ENCODE results near the gene SLC9A8.

The SLC9A8 gene

DNA sequence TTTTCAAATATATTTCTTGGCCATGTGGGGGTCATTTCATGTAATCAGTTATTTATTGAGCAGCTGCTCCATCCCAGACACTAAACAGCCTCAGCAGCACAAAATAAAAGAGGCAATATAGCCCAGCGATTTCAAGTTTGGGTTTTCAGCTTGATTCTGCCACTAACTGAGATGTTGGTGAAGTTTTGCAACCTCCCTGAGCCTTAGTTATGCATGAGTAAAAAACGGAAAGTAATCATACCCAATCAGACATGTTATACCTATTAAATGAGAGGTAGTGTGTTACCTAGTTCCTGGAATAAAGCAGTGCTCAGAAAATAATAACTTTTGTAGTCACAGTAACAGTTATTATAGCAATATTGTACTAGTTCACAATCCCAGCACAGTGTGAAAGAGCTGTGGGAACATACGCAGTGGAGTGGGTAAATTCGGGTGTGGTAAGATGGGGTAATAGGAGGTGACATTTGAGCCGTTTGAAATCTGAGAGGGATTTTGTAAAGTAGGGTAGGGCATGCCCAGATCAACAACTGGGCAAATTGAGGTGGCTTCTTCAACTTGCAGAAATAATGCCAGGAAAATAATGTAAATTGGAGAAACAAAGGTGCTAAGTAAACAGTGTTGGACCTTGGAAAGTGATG, 1.5 kb downstream of the SLC9A8 start:
- DNase-seq, result no peak

DNA sequence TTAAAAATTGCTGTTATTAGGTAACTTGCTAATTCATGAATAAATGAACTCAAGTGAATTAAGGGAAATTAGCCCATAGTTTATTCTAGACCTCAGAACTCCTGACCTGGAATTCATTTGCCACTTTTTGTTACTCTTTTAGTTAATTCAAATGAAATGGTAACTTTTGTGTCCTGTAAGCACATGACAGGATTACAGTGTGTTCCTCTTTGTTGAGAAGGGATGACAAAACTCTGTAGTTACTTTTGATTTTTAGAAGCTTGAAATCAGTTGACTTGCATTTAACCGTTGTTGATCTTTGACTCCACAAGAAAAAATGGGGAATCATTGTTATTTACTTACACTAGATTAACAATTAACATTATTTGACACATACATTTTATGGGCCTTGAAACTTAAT, 6.2 kb downstream of the SLC9A8 start:
- DNase-seq, result no peak

DNA sequence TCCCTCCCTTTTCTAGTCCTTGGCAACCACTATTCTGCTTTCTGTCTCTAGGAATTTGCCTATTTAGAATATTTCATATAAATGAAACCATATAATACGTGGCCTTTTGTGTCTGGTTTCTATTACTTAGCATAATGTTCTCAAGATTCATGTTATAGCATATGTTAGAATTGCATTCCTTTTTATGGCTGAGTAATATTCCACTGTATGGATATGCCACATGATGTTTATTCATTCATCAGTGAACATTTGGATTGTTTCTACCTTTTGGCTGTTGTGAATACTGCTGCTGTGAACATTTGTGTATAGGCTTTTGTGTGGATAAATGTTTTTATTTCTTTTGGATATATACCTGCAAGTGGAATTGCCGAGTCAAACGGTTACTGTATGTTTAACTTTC, 7.1 kb downstream of the SLC9A8 start:
- no peak for DNase-seq

DNA sequence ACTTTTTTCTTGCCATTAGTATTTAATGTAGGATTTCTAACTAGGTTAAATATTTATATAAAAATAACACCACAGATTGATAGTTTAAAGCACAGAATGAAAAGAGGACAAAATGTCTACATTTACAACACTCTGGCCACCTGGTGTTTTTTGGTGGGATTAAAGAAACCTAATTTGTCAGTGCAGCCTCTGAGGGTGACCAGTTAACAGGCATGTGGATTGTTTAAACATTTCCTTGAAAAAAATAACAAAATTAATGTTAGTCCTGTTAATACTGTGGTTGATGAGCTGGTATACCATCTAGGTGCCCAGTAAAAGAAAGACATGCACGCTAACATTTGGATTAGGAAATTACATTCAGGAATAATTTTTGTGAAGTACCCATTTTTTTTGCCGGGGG, 8.8 kb downstream of the SLC9A8 start:
- no peak for DNase-seq

DNA sequence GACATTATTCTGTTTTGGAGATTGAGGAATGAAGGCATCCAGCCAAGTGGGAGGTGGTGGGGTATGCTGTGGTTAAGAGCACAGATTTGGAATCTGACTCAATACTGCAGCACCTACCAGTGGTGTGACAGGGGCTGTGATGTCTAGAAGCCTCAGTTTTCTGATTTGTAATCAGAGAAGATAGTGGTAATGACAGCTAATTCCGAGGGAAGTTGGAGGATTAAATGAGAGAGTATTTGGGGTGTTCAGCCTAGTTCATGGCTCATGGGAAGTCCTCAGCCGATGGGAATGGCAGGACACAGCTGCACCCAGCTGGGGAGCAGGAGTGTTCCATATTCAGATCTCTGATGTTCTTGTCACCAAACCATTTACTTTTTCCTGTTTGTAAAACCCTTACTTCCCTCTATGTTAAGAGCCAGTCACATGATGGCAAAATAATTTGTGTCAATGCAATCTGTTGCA, 9.3 kb downstream of the SLC9A8 start:
- DNase-seq, result no peak

DNA sequence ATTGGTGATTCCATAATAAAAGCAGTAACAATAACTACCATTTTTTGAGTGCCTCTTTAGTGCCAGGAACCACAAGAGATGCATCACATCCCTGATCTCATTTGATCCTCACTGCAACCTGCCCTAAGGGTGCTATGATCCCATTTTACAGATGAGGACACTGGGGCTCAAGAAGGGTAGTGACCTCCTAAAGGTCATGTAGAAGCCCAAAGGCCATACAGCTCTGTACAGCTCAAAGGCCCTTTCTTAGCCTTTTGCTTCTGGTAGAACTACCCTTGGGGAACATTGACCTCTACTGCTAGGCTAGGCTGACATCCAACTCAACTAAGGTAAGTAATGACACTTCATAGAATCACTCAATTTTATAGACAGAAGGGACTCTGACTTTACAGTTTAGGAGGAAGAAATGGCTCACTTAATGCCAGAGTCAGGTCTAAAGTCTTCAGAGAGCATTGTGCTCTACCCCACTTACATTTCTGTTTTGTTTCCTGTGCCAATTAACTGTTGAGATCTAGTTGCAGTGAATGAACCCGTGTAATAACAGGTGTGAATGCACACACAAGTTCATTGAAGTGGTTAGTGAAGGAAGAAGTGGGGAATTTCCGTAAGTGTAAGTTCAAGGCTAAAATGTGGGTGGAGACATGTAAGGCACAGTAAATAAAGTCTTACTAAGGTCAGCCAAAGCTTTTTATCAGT, 10.7 kb downstream of the SLC9A8 start:
- DNase-seq, result no peak

DNA sequence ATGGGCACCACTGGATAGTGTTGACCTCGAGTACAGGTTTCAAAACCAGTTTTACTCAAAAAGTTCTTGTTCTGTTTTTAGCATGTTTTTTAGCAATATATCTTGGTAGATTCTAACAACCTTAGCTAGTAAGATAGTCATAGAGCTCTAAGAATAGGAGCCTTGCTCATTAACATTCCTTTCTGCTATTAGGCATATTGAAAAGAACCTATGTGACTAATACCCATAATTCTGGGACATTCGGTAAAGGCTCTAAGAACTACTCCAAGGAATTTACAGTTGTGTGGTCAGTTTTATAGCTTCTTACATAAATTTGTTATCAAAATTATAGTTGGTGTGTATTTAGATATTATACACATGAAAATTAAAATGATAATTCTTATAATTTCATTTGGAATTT, 11.6 kb downstream of the SLC9A8 start:
- no peak for DNase-seq

DNA sequence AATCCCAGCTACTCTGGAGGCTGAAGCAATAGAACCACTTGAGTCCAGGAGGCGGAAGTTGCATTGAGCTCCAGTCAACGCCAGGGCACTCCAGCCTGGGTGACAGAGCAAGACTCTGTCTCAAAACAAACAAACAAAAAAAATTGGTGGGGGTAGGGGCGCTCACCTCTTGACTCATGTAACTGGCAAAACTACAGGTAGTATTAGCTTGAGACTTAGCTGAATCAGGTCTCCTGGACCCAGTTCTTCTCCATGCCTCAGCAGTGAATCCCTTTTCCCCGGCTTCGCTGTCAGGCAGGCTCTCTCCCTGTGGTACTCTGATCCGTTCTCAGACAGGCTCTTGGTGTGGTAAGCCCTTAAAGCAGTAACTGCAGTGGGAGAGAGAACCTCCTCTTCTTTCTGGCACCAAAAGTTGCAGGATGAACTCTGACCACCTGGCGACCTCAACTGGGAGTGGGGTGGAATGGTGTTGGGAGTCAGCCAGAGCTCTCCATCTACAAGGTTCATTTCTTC, 12.9 kb downstream of the SLC9A8 start:
- no peak for DNase-seq

DNA sequence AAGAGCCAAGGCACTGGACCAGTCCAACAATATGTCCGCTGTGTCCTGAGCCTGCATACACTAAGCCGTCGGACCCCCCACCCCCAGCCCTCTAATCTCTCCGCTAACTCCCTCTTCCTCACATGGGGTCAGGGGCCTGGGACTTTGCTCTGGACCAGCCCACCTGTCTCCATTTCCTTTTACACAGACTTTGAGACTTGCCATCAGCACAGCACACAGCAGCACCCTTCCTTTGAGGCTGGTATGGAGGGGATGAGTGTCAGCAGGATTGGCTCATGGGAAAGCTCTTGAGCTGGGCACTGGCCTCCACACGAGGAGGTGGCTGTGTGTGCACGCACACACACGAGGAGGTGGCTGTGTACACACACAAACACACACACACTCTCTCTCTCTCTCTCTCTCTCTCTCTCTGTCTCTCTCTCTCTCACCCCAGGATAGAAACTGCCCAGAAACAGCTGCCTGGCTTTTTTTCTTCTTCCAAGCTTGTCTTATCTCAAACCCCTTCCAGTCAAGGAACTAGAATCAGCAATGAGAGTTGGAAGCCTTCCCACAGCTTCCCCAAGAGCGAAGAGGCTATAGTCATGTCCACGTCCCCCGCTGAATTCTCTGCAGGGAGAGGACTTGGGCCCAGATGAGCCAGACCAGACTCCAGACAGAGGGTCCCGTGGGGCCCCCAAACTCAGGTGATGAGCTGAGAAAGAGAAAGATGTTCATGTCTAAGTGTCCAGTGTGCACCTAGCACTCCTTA, 18.6 kb downstream of the SLC9A8 start:
- DNase-seq, result no peak

DNA sequence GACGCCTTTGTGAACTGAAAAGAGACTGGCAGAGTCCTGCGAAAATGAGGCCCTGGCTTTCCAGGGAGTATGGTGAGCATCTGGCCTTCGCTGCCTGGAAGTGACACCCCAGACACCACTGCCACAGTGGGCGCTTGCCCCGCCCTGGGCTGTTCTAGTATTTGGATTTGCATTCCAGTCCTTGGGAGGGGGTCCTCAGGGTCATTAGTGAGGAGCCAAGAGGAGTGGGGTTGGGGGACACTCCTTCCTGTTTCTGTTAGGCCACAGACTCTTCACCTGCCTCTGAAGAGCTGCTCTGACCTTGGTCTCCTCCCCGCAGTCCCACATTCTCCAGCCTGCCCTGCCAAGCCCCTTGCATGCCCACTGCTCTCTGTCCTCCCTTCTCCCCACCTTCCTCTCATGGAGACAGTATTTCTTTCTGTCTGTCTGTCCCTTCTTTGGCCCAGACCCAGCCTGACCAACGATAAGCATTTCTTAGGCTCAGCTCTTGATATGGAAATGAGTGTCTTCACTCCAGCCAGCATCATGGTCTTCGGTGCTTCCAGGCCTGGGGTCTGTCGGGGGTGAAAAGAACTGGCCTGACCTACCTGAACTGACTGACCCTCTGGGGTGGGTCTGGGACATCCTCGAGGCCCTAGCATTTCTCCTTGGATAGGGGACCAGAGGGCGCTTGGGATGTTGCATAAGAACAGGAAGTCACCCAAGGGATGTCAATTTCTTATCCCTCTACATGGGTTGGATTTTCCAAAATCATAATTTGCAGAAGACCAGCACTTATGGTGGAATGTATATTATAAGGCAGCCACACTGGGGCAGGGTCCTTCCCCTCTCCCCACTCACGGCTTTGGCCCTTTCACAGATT, 19.4 kb downstream of the SLC9A8 start:
- DNase-seq, result no peak

DNA sequence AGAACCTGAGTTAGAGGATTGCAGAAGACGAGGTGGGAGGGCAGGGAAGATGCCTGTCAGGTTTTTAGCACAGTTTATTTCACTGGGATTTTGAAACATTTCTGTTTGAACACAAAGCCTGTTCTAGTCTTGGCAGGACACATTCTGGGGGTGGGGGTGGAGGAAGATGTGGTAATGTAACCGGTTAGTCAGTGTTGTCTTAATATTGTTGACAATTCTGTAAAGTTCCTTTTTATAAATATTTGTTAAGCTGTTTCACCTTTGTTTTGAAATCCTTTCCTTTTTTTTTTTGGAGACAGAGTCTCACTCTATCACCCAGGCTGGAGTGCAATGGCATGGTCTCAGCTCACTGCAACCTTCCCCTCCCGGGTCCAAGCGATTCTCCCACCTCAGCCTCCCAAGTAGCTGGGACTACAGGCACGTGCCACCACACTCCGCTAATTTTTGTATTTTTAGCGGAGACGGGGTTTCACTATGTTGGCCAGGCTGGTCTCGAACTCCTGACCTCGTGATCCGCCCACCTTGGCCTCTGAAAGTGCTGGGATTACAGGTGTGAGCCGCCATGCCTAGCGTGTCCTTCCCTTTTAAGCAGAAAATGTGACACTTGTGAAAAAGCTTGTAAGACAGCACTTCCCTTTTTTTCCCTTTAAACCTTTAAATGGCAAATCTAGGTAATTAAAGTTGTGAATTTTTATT, 20.2 kb downstream of the SLC9A8 start:
- DNase-seq, result no peak

DNA sequence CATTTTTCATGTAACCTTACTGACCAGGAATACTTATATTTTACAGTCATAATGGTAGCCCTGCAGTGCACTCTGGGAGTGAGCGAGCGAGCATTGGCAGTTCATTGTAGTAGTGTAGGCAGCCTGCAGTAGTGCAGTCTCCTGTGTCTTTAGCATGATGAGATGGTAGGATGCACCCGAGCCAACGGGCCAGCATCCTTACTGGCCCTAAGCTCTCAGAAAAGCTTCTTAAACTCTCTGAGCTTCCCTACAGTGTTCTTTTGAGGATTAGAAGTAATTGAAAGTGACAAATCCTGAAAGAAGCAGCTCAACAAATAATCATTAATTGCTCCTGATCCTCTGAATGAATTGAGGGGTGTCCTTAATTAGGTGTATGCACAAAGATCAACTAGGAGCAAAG, 20.9 kb downstream of the SLC9A8 start:
- no peak for DNase-seq

DNA sequence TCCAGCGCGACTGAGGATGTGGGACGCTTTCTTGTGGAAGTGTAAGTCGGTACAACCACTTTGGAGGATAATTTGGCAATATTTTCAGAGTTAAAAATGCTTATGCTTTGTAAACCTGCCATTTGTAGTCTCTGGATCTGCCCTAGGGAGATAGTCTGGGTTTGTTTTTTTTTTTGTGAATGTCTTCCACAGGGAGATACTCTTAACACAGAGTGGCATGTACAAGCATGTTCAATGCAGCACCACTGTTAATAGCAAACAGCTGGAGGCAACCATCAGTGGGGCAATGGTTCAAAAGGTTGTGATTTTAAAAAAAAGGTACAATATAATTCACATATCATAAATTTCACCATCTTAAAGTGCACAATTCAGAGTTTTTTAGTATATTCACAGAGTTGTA, 22.4 kb downstream of the SLC9A8 start:
- no peak for DNase-seq

DNA sequence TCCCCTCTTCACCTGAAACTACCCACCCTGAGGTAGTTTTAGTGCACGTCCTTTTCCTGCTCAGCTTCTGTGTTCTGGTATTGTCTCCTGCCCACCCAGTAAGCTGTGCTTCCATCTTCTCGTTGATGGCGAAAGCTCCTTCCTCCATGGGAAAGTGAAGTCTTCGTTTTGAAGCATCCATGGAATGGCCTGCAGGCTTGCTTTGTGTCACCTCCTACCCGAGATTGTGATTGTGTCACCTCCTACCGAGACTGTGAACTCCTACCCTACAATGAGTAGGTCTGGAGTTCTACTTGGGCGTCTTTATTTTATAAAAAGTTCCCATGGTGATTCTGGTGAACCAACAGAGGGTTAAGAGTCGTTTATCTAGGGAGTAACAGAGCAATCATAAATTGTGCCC, 25.9 kb downstream of the SLC9A8 start:
- no peak for DNase-seq

DNA sequence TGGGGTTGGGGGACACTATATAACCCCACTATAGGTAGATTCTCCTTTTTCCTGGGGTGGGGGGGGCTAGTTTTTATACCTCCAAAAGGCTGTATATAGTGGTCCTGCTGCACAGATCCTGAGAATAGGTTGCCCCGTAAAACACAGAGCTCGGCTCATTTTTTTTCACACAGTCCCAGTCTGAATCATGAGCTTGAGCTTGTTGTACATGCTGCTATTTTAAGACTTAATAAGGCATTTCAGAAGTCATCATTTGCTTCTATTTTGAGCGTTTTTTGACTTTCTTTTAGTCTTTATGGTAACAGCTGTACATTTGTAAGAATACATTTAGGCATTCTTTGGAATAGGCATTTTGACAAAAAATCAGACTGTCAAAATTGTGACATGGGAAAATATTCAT, 30.5 kb downstream of the SLC9A8 start:
- no peak for DNase-seq

DNA sequence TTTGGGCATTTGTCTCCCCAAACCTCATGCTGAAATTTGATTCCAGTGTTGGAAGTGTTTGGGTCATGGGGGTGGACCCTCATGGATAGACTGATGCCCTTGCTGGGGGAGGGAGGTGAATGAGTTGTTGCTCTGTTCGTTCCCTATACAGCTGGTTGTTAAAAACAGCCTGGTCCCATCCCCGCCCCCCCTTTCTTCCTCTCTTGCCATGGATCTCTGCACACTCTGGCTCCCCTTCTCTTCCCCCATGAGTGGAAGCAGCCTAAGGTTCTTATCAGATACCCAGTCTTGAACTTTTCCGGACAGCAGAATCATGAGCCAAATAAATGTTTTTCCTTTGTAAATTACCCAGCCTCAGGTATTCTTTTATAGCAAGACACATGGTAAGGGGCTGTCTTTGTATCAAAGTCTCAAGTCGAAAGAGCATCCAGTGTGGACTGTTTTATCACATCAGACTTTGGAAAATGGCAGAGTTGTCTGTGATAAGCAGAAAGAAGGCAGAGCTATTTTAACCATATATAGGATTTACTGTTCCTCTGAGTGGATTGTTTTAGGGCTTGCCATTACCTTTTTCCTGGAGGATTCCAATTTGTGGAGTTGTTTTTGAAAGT, 31.2 kb downstream of the SLC9A8 start:
- no peak for DNase-seq

DNA sequence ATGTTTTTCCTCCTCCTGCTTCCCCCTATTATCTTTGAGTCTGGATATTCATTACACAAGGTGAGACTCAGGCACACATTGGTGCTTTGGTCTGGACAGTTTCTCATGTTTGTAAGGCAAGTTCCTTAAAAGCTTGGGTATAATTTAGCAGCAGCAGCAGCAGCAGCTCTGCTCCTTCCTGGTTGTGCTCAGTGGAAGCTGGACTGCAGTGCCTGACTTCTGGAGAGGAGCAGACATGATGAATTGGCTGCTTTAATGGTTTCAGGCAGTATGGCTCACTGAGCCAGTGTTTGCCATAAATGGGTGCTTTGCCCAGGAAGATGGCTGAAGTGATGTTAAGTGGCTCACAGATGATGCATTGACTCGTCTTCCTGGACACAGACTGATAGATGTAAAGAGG, 32.4 kb downstream of the SLC9A8 start:
- DNase-seq, result no peak

DNA sequence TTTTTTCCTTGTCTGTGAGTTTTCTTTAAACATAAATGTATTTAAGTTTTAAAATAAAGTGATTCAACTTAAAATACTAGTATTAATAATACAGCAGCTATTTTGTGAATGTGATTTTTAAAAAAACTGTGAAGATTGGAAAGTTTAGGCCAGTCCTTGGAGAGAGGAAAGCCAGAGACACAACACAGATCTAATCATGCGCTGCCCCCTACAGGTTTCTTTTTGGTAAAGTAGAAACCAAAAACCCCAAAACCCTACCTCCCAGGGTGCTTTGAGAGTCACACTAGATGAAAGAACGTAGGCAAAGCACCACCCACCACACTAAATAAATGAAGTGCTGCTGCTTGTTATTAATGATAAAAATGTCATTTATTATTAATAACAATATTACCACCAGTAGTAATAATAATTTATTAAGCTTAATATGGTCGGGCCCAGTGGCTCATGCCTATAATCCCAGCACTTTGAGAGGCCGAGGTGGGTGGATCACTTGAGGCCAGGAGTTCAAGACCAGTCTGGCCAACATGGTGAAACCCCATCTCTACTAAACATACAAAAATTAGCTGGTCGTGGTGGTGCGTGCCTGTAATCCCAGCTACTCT, 33.7 kb downstream of the SLC9A8 start:
- DNase-seq, result peak; percentile 34

DNA sequence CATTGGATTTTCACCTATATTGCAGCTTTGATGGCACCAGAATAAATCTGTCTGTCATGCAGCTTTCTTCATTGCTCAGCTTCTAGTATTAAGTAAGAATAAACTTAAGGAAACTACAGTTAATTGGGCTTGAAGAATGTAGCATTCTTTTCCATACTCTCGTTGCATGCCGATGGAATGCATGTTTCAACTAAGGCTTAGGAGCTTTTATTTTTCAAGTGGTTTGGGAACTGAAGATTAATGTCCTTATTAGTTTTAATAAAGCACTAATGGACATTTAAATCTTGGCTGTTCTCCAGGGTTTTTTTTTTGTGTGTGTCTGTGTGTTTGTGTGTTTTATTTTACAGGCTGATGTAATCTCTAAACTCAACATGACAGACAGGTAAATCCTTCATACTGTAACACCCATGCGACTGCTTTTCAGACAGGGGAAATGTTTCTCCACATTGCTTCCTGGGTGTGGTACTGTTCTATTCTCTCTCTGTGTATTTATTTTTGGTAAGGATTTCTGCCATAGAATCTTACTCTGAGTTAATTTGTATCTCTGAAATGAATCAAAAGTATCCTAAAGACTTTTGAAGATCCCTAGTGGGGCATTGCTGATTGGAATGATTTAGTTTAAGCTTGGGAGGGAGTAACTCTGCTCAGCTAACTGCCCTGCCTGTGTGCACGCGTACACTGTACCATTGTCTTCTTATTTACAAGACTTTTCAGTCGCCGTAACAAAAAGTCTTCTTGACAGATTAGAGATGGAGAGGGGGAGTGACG, 38.0 kb downstream of the SLC9A8 start:
- DNase-seq, result no peak

DNA sequence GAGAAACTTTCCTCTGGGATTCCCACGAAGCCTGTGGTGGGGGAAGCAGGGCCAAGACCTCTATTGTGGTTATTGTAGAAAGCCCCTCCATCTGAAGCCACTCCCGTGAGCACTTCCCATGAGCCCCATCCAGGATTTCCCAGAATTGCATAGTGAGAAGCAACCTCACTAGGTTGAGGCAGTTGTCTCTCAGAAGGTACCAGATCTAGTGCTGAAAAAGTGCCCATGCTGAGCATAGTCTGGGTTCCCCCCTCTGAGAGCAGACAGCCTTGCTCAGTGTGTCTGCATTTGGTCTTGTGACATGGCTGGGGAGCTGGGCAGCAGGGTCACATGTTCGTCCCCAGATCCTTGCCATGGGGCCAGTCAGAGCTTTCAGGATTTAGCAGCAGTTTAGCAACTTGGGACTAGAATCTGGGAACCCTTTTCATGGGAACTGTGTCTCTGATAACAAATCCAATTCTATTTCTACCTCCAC, 38.6 kb downstream of the SLC9A8 start:
- DNase-seq, result no peak

Data from T-helper 9 cell (primary cell).